Stimulated activated CD8-positive, alpha-beta memory T cell treated with anti-CD3 and anti-CD28 coated beads, Interleukin-4, amount 100 ng/mL, for 48 hours (primary cell): ENCODE results near the gene DNAH6.
"Not testable (repeated sequence)": the region's sequence is repeated elsewhere in the genome, so short reads cannot be mapped to it uniquely, and the experiment has no call there.

Experiments
- DNase-seq: peaks from one replicate; pipeline ENCODE4 v3.0.0-alpha.2; 2020

The DNAH6 gene

DNA sequence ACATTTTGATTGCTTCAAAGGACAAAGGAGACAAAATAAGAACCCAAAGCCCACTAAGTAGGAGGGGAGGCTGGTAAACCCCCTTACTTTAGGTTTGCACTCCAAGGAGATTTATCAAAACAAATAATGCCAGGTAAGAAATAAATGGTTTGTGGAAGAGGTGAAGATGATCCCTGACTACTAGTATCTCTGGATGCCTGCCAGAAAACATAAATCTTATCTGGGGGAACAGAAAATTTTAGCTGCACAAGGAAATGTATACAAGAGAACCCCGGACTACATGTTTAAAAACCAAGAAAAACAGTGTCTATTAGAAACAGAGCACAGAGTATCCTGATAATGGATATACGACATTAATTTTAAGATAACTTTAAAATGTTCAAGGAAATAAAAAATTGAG, 250.5 kb downstream of the DNAH6 start:
- DNase-seq = no peak

- no peak for DNase-seq
Observed at GRCh38 chr2:84768840-84769239, 252.5 kb downstream of the DNAH6 start.

DNA sequence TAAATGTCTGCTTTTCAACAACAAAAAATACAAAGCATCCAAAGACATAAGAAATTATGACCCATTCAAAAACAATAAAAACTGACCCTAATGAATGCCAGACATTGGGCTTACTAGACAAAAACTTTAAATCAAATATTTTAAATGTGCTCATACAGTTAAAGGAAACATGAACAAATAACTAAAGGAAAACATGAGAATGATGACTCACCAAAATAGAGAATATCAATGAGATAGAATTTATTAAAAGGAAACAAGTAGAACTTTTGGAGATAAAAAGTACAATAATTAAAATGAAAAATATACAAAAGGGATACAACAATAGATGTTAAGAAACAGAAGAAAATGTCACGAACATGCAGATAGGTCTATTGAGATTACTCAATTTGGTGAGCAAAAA, 254.0 kb downstream of the DNAH6 start:
- no peak for DNase-seq

GRCh38 chr2:84771251-84771650, 255.0 kb downstream of the DNAH6 start:
- no peak for DNase-seq

DNA sequence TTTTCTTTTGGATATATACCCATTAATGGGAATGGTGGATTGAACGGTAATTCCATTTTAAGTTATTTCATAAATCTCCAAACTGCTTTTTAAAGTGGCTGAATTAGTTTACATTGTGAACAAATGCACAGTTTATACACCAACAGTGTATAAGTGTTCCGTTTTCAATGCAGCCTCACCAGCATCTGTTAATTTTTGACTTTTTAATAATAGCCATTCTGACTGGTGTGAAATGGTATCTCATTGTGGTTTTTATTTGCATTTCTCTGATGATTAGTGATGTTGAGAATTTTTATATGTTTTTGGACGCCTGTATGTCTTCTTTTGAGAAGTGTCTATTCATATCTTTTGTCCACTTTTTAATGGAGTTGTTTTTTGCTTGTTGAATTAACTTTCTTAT, 257.3 kb downstream of the DNAH6 start:
- DNase-seq = not testable (repeated sequence)

DNA sequence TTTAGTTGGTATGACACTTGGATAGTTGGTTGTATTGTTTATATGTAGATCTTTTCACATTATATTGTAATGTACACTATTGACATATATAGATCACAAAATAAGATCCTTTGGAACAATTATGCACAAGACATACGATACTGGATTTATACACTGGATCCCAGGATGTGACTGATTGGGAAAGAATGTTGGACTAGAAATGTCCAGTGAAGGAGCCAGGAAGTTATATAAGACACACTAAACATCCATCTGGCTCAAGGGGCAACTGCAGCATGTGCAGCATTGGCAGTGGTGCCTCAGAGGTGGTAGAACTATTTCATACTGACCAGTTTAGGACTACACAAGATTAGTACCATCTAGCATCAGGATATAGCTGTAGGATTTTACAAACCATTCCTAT, 259.7 kb downstream of the DNAH6 start:
- no peak for DNase-seq

- no peak for DNase-seq
Observed at GRCh38 chr2:84778911-84779690, 262.8 kb downstream of the DNAH6 start.

- no peak for DNase-seq
Observed at GRCh38 chr2:84779781-84780180, 263.5 kb downstream of the DNAH6 start.

- peak; percentile 59 for DNase-seq
Observed at GRCh38 chr2:84781942-84782716, 265.8 kb downstream of the DNAH6 start.

GRCh38 chr2:84782717-84783442, 266.6 kb downstream of the DNAH6 start:
- DNase-seq = no peak

DNA sequence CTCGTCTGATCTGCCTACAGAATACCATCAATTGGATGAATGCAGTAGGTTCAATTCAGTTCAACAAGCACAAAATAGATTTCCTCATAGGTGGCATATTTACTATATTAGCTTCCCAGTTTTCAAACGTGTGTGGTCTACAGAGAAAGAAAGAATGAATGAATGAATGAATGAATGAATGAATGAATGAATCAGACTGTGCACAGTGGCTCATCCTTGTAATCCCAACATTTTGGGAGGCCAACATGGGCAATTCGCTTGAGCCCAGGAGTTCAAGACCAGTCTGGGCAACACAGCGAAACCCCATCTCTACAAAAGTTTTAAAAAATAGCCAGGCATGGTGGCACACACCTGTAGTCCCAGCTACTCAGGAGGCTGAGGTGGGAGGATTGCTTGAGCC, 269.7 kb downstream of the DNAH6 start:
- no peak for DNase-seq

DNA sequence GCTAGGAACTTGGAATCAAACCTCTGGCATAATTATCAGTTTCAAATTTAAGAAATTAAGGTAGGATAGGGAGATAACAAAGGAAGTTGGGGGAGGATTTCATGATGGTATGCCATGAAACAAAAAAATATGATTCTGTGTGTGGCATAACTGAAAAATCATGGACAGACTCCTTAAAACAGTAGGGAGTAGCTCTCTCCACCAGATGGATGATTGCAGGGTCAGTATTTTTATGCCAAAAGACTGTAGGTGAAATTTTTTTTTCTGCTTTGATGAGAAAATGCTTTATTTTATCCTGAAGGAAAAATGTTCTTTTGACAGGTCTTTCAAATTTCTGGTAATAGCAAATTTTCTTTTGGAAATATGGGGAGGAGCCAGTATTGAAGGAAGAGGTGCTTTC, 270.3 kb downstream of the DNAH6 start:
- no peak for DNase-seq

- no peak for DNase-seq
Observed at GRCh38 chr2:84788027-84788426, 271.7 kb downstream of the DNAH6 start.

GRCh38 chr2:84788498-84788897, 272.2 kb downstream of the DNAH6 start:
- DNase-seq = no peak

DNA sequence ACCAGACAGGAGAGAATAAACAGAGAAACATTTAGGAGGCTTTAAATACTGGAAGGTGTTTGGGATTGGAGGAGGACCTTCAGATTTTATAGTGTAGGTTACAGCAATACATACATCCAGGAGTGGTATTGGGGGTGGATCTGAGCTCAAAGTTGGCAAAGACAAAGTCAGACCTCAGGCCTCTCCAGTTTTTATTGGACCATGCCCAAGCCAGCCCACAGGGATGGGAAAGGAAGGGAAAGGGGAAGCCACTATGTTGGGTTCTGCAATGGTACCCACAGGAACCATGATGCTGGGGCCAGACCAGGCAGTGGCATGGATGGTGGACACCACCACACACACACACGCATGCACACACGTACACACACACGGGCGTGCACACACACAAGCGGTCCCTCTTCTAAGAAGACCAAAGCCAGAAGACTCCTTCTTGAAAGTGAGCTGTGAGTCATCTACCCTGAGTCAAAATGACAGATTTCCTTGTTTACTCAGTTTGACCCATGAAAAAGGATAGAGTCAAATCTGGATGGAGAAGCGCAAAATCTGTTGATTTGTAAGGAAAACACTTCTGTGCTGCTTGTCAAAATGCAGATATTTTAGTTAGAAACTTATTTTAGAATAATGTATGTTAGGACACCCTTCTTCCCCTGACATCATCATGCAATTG, 276.7 kb downstream of the DNAH6 start:
- DNase-seq = no peak

- no peak for DNase-seq
Observed at GRCh38 chr2:84793641-84794040, 277.3 kb downstream of the DNAH6 start.

GRCh38 chr2:84796798-84797197, 280.5 kb downstream of the DNAH6 start:
- DNase-seq = no peak

GRCh38 chr2:84797271-84797670, 281.0 kb downstream of the DNAH6 start:
- DNase-seq = no peak

GRCh38 chr2:84799772-84800171, 283.5 kb downstream of the DNAH6 start:
- DNase-seq = no peak

- DNase-seq = no peak
Observed at GRCh38 chr2:84800194-84800805, 284.0 kb downstream of the DNAH6 start.

DNA sequence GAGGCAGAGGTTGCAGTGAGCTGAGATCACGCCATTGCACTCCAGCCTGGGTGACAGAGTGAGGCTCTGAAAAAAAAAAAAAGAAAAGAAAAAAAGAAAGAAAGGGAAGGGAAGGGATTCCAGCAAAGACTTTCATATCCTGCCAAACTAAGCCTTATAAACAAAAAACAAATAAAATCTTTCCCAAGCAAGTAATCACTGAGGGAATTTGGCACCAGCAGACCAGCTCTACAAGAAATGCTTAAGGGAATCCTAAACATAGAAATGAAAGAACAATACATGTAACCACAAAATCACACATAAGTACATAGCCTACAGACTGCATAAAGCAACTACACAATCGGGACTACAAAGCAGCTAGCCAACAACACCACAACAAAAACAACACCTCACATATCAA, 285.5 kb downstream of the DNAH6 start:
- DNase-seq = no peak

GRCh38 chr2:84805250-84805958, 289.1 kb downstream of the DNAH6 start:
- no peak for DNase-seq
